Ishikawa (cell line): ENCODE measurements around the gene MAP3K5.

ENCODE experiments used
- CEBPB ChIP-seq: IDR thresholded peaks from 2 replicates; pipeline ENCODE4 v1.6.1; 2012
- EP300 ChIP-seq: IDR thresholded peaks from 2 replicates; pipeline ENCODE4 v1.6.1; 2012; ENCODE audit warnings: borderline replicate concordance
- MAX ChIP-seq: IDR thresholded peaks from 2 replicates; pipeline ENCODE4 v1.6.1; 2012
- NFIC ChIP-seq: IDR thresholded peaks from 2 replicates; pipeline ENCODE4 v1.6.1; 2012
- RAD21 ChIP-seq: IDR thresholded peaks from 2 replicates; pipeline ENCODE4 v1.6.1; 2012; ENCODE audit warnings: low read depth
- REST ChIP-seq: IDR thresholded peaks from 2 replicates; pipeline ENCODE4 v1.6.1; 2012; ENCODE audit warnings: low read depth, mild to moderate bottlenecking
- TAF1 ChIP-seq: IDR thresholded peaks from 2 replicates; pipeline ENCODE4 v1.6.1; 2012; ENCODE audit warnings: low read depth, mild to moderate bottlenecking
- ZBTB7A ChIP-seq: IDR thresholded peaks from 2 replicates; pipeline ENCODE4 v1.6.1; 2012; ENCODE audit warnings: low read depth

- TF ChIP-seq NFIC (no peak), REST (no peak), RAD21 (no peak), CEBPB (no peak), ZBTB7A (no peak), MAX (no peak), EP300 (no peak), TAF1 (no peak)
These were observed 224.6 kb downstream of the MAP3K5 start for GRCh38 chr6:136567688-136568087.
